ENCODE results near the gene ZNF280D. TPM values are rescaled to one million over a fixed set of nuclear protein-coding genes. Genes with fewer than 3 reads are reported as not detected.

The ZNF280D gene
- total and polyA plus RNA-seq, 2 of the 4 experiments (the other 2 are of a cell fraction), result 8.3 to 21.0 TPM

DNA sequence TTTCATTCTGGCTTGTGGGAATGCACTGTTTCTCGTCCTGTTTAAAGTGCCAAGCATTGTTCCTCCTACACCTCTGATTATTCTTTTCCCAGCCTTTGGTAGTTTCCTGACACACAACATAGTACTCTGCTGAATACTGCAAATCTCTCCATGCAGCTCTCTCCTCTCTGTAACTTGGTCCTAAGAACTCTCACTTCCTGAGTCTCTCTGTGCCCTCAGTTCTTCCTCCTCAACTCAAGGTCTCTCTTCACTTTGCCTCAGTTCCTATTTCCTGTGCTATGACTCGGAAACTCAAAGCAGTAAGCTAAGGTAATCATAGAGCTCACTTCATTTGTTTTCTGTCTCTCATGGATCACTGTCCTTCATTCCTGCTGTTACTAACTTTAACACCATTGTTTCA is 113.4 kb downstream of the ZNF280D start:
- POLR2A ChIA-PET (ENCODE audit: unreplicated experiment), result no interaction called here
- WGBS, 2 experiments (ENCODE audit: extremely low coverage in 2 of 2, insufficient read length in 1 of 2), result no CpG with 5 or more reads among the region's 2 CpGs
- Histone ChIP-seq H3K27me3 (ENCODE audit: control insufficient read depth, insufficient read depth, low read length) (no peaks in the 10 kb centered on the region), H2AFZ (replicated peaks; ENCODE audit: low read length, poor library complexity) (no peak overlapping the region), H4K8ac (ENCODE audit: low read depth in 2 of 2, low read length in 2 of 2) (no peak overlapping the region), H3K27ac (ENCODE audit: insufficient read depth, low read length) (no peak overlapping the region), H2BK20ac (ENCODE audit: low read depth, low read length) (no peak overlapping the region), H3K79me1 (ENCODE audit: low read depth in 1 of 2, low read length in 2 of 2) (no peaks in the 10 kb centered on the region), H3K4me2 (ENCODE audit: low read depth, low read length) (no peak overlapping the region), H3K9ac (ENCODE audit: low read depth, low read length) (no peak overlapping the region), H3K4me1 (ENCODE audit: control insufficient read depth, insufficient read depth, low read length) (no peaks in the 10 kb centered on the region), H4K5ac (ENCODE audit: low read depth, low read length) (no peak overlapping the region), H3K23ac (ENCODE audit: low read depth, low read length) (no peak overlapping the region), H2BK15ac (ENCODE audit: low read depth, low read length) (no peak overlapping the region), H3K36me3 (ENCODE audit: control insufficient read depth, insufficient read depth, low read length) (no peaks in the 10 kb centered on the region), H3K18ac (ENCODE audit: low read depth, low read length) (no peak overlapping the region), H4K20me1 (ENCODE audit: insufficient read depth, low read length) (no peaks in the 10 kb centered on the region), H3K56ac (ENCODE audit: extremely low read depth, insufficient read depth, low read length) (no peak overlapping the region), H2BK5ac (ENCODE audit: low read depth, low read length, poor library complexity, severe bottlenecking) (no peak overlapping the region), H2BK120ac (ENCODE audit: low read depth, low read length) (no peak overlapping the region), H3K14ac (replicated peaks; ENCODE audit: low read depth, low read length) (no peak overlapping the region), H3K9me1 (ENCODE audit: insufficient read depth, low read length) (no peaks in the 10 kb centered on the region), H3K4me3 (ENCODE audit: insufficient read depth, low read depth, low read length) (no peak overlapping the region), H3K9me3 (ENCODE audit: control insufficient read depth, insufficient read depth, low read length) (no peaks in the 10 kb centered on the region), H3K4ac (ENCODE audit: low read depth, low read length) (no peak overlapping the region), H2AK9ac (replicated peaks; ENCODE audit: low read depth, low read length, poor library complexity) (no peak overlapping the region), H4K91ac (ENCODE audit: insufficient read depth, low read depth, low read length) (no peak overlapping the region), H2AK5ac (ENCODE audit: low read depth, low read length) (no peak overlapping the region)
- TF ChIP-seq, protein P1, sequence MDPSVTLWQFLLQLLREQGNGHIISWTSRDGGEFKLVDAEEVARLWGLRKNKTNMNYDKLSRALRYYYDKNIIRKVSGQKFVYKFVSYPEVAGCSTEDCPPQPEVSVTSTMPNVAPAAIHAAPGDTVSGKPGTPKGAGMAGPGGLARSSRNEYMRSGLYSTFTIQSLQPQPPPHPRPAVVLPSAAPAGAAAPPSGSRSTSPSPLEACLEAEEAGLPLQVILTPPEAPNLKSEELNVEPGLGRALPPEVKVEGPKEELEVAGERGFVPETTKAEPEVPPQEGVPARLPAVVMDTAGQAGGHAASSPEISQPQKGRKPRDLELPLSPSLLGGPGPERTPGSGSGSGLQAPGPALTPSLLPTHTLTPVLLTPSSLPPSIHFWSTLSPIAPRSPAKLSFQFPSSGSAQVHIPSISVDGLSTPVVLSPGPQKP (IDR thresholded peaks at IDR 0.05; ENCODE audit: borderline replicate concordance, low read depth, low read length), result no peak
- TF ChIP-seq RFX5 (IDR thresholded peaks at IDR 0.05; ENCODE audit: low read depth, low read length) (no peak), MAFK (IDR thresholded peaks at IDR 0.05; ENCODE audit: low read depth, low read length) (no peak), BHLHE40 (IDR thresholded peaks at IDR 0.05; ENCODE audit: low read depth, low read length) (no peak), FOS (IDR thresholded peaks at IDR 0.05; ENCODE audit: low read depth, low read length) (no peak), NFE2L2 (IDR thresholded peaks at IDR 0.05; ENCODE audit: low read depth, low read length) (no peak), CEBPB (IDR thresholded peaks at IDR 0.05; ENCODE audit: low read depth, low read length) (no peak), RCOR1 (IDR thresholded peaks at IDR 0.05; ENCODE audit: insufficient replicate concordance, low read length) (no peak)
- TF ChIP-seq, protein P2, sequence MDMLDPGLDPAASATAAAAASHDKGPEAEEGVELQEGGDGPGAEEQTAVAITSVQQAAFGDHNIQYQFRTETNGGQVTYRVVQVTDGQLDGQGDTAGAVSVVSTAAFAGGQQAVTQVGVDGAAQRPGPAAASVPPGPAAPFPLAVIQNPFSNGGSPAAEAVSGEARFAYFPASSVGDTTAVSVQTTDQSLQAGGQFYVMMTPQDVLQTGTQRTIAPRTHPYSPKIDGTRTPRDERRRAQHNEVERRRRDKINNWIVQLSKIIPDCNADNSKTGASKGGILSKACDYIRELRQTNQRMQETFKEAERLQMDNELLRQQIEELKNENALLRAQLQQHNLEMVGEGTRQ (IDR thresholded peaks at IDR 0.05; ENCODE audit: low read depth, low read length), result no peak
- ATAC-seq (ENCODE audit: low read depth) (no peak), DNase-seq (no peak)
- in situ Hi-C loops (cut with MboI; ENCODE audit: low sequenced_read_pairs) (no loop called here), intact Hi-C loops (cut with micrococcal nuclease) (no loop called here), dilution Hi-C loops (cut with HindIII; ENCODE audit: low sequenced_read_pairs, unreplicated experiment) (no loop called here)
- CTCF ChIA-PET, result no interaction called here
- no TSS peak for BruUV-seq (replicated peaks)
